NCI-H345 (cell line): ENCODE data around the gene ANKHD1.
A peak's percentile ranks its signal among the peaks of the same experiment; 100 is the strongest.

Source experiments
- DNase-seq: peaks from one replicate; lab custom pipeline; 2025; lab: John Stamatoyannopoulos, UW

ANKHD1 gene

GRCh38 chr5:140401362-140402257, at the start of gene ANKHD1:
Gene ANKHD1 (plus strand): TSS chr5:140401833. CDS start chr5:140401968, 135 bp downstream.
- DNase-seq, result peak; percentile 100

GRCh38 chr5:140355546-140355945, 46.1 kb upstream of the ANKHD1 start:
- no peak for DNase-seq

- no peak for DNase-seq
These were observed 44.5 kb upstream of the ANKHD1 start for GRCh38 chr5:140356853-140357725.

GRCh38 chr5:140357726-140358093, 43.9 kb upstream of the ANKHD1 start:
- peak; percentile 81 for DNase-seq

GRCh38 chr5:140358738-140359310, 42.8 kb upstream of the ANKHD1 start:
- no peak for DNase-seq

GRCh38 chr5:140360101-140360500, 41.5 kb upstream of the ANKHD1 start, which contains the start of gene SLC4A9:
Gene SLC4A9 (plus strand): TSS chr5:140360194. CDS start chr5:140360237, 43 bp downstream.
- DNase-seq, result no peak

GRCh38 chr5:140360681-140361479, 40.8 kb upstream of the ANKHD1 start:
- DNase-seq, result no peak

- DNase-seq, result no peak
These were observed 39.7 kb upstream of the ANKHD1 start for GRCh38 chr5:140361901-140362300.

- DNase-seq, result no peak
These were observed 39.3 kb upstream of the ANKHD1 start for GRCh38 chr5:140362311-140362710.

- no peak for DNase-seq
These were observed 38.6 kb upstream of the ANKHD1 start for GRCh38 chr5:140362875-140363630.

- no peak for DNase-seq
These were observed 37.8 kb upstream of the ANKHD1 start for GRCh38 chr5:140363631-140364471.

- DNase-seq, result no peak
These were observed 37.2 kb upstream of the ANKHD1 start for GRCh38 chr5:140364472-140364765.

GRCh38 chr5:140365282-140365681, 36.4 kb upstream of the ANKHD1 start:
- no peak for DNase-seq

- DNase-seq, result no peak
These were observed 35.7 kb upstream of the ANKHD1 start for GRCh38 chr5:140365941-140366340.

- no peak for DNase-seq
These were observed 34.9 kb upstream of the ANKHD1 start for GRCh38 chr5:140366589-140367255.

- no peak for DNase-seq
These were observed 34.2 kb upstream of the ANKHD1 start for GRCh38 chr5:140367256-140368013.

GRCh38 chr5:140371356-140372151, 30.1 kb upstream of the ANKHD1 start:
- no peak for DNase-seq

- DNase-seq, result peak; percentile 73
These were observed 28.6 kb upstream of the ANKHD1 start for GRCh38 chr5:140372971-140373487.
